A549 (cell line): Measurements from ENCODE around the gene SHANK2. TPM values are rescaled to one million over a fixed set of nuclear protein-coding genes. Genes with fewer than 3 reads are reported as not detected.

Experiments used
- ATAC-seq, 2 experiments: fragments of 200-7000 bp in 1 of 2; fragments of >200 bp in 1 of 2; cut with Nextera tagmentation in 1 of 2; cut with Tn5 transposase in 1 of 2; 3 replicates each; pipeline versions ENCODE4 v1.8.0 to v1.9.1; 2018 to 2020; ENCODE audit warnings: mild to moderate bottlenecking in 1 of 2, moderate library complexity in 1 of 2
- CTCF ChIA-PET: fragments of 300-600 bp; sonication (Branson Sonifier 250); formaldehyde crosslinking; extraction: SDS; loops from one replicate; lab custom pipeline; 2021; ENCODE audit warnings: antibody characterized with exemption, inconsistent platforms; lab: Yijun Ruan, JAX
- POLR2A ChIA-PET: fragments of 350-600 bp; formaldehyde crosslinking; extraction: SDS; loops from one replicate; lab custom pipeline; 2021; ENCODE audit warnings: antibody characterized with exemption, inconsistent platforms; lab: Yijun Ruan, JAX
- DNase-seq, 2 experiments: peaks; one replicate each; pipeline versions ENCODE4 v3.0.0 to v3.0.0-alpha.2; 2011 to 2016; ENCODE audit warnings: low read depth in 1 of 2, low spot score in 1 of 2
- FAIRE-seq: peaks from 2 replicates; lab custom pipeline; 2011; peaks lifted over from hg19 to GRCh38; lab: Jason Lieb, UNC
- H3K27ac ChIP-seq, 2 experiments: fragments of >200 bp; sonication (Bioruptor Twin); formaldehyde crosslinking; 3 replicates each; pipeline ENCODE4 v1.5.1; 2016 to 2017
- H3K4me1 ChIP-seq: fragments of >200 bp; sonication (Bioruptor Twin); formaldehyde crosslinking; 3 replicates; pipeline ENCODE4 v1.6.1; 2016
- H3K4me2 ChIP-seq: fragments of >200 bp; sonication (Bioruptor Twin); formaldehyde crosslinking; 3 replicates; pipeline ENCODE4 v1.6.1; 2016
- H3K4me3 ChIP-seq: fragments of >200 bp; sonication (Bioruptor Twin); formaldehyde crosslinking; 3 replicates; pipeline ENCODE4 v1.5.1; 2016
- H3K9me3 ChIP-seq: fragments of >200 bp; sonication (Bioruptor Twin); formaldehyde crosslinking; 3 replicates; pipeline ENCODE4 v1.6.1; 2016
- ATOH8 ChIP-seq: fragments of 250-450 bp; sonication (Bioruptor Pico); IDR thresholded peaks from 2 replicates; pipeline ENCODE4 v1.5.0; 2020; ENCODE audit warnings: low read depth, mild to moderate bottlenecking, moderate library complexity
- CBX8 ChIP-seq: fragments of 200-600 bp; sonication (generic); IDR thresholded peaks from 2 replicates; pipeline ENCODE4 v1.6.1; 2016
- CEBPB ChIP-seq, 2 experiments: fragments of >200 bp in 1 of 2; sonication (Bioruptor Twin) in 1 of 2; formaldehyde crosslinking in 1 of 2; IDR thresholded peaks; 2 replicates each; pipeline ENCODE4 v1.6.1; 2012 to 2016
- E2F6 ChIP-seq: IDR thresholded peaks from 2 replicates; pipeline ENCODE4 v1.6.1; 2012; ENCODE audit warnings: low read depth, borderline replicate concordance
- EP300 ChIP-seq, 2 experiments: fragments of >200 bp; sonication (Bioruptor Twin); formaldehyde crosslinking; IDR thresholded peaks; 2 replicates in 1 of 2; 3 replicates in 1 of 2; pipeline ENCODE4 v1.6.1; 2016 to 2017
- ESRRA ChIP-seq: fragments of 150-350 bp; IDR thresholded peaks from 2 replicates; pipeline ENCODE4 v1.6.1; 2014; ENCODE audit warnings: mild to moderate bottlenecking, low read length, borderline replicate concordance
- FOSL2 ChIP-seq, 2 experiments: fragments of 450-650 bp in 1 of 2; fragments of >200 bp in 1 of 2; sonication (Bioruptor Twin) in 1 of 2; formaldehyde crosslinking; IDR thresholded peaks; 2 replicates each; pipeline versions ENCODE4 v1.5.0 to v1.6.1; 2016 to 2020; ENCODE audit warnings: mild to moderate bottlenecking in 1 of 2, moderate library complexity in 1 of 2
- GATA3 ChIP-seq: IDR thresholded peaks from 2 replicates; pipeline ENCODE4 v1.6.1; 2012; ENCODE audit warnings: borderline replicate concordance
- HES2 ChIP-seq: fragments of >200 bp; sonication (Bioruptor Twin); formaldehyde crosslinking; IDR thresholded peaks from 2 replicates; pipeline ENCODE4 v1.6.1; 2016
- HEYL ChIP-seq: fragments of 250-450 bp; sonication (Bioruptor Pico); IDR thresholded peaks from 2 replicates; pipeline ENCODE4 v1.8.0; 2021; ENCODE audit warnings: mild to moderate bottlenecking, moderate library complexity
- HOXB13 ChIP-seq: fragments of 250-450 bp; sonication (Bioruptor Pico); IDR thresholded peaks from 2 replicates; pipeline ENCODE4 v1.5.0; 2020; ENCODE audit warnings: low read depth, mild to moderate bottlenecking, moderate library complexity
- MAFK ChIP-seq: fragments of 450-650 bp; IDR thresholded peaks from 2 replicates; pipeline ENCODE4 v1.6.1; 2014; ENCODE audit not compliant: partially characterized antibody
- NFE2L2 ChIP-seq: fragments of 150-350 bp; conservative IDR thresholded peaks from 2 replicates; pipeline ENCODE4 v1.6.1; 2014; ENCODE audit warnings: low read length
- NR3C1 ChIP-seq: fragments of >200 bp; sonication (Bioruptor Twin); formaldehyde crosslinking; IDR thresholded peaks from 3 replicates; pipeline ENCODE4 v1.6.1; 2017
- PHF8 ChIP-seq: fragments of 200-600 bp; sonication (generic); IDR thresholded peaks from 2 replicates; pipeline ENCODE4 v1.6.1; 2016; ENCODE audit warnings: low read depth, mild to moderate bottlenecking, antibody characterized with exemption, moderate library complexity, borderline replicate concordance
- RAD21 ChIP-seq, 2 experiments: fragments of >200 bp in 1 of 2; sonication (Bioruptor Twin) in 1 of 2; formaldehyde crosslinking in 1 of 2; IDR thresholded peaks in 1 of 2; conservative IDR thresholded peaks in 1 of 2; 2 replicates in 1 of 2; 3 replicates in 1 of 2; pipeline ENCODE4 v1.6.1; 2012 to 2018; ENCODE audit warnings: inconsistent platforms in 1 of 2
- RARB ChIP-seq: fragments of 250-450 bp; sonication (Bioruptor Pico); IDR thresholded peaks from 2 replicates; pipeline ENCODE4 v1.8.0; 2021; ENCODE audit warnings: mild to moderate bottlenecking, moderate library complexity
- USF2 ChIP-seq: fragments of 450-650 bp; IDR thresholded peaks from 2 replicates; pipeline ENCODE4 v1.6.1; 2014; ENCODE audit warnings: antibody characterized with exemption
- ZC3H11A ChIP-seq: fragments of 450-650 bp; IDR thresholded peaks from 2 replicates; pipeline ENCODE4 v1.6.1; 2014; ENCODE audit warnings: antibody characterized with exemption, mild to moderate bottlenecking
- ZFP36 ChIP-seq: fragments of 450-650 bp; IDR thresholded peaks from 2 replicates; pipeline ENCODE4 v1.6.1; 2014; ENCODE audit warnings: borderline replicate concordance; ENCODE audit not compliant: partially characterized antibody
- WGBS: methylation state at CpG from one replicate; pipeline ENCODE4 v1.1.6; 2017; ENCODE audit errors: missing lambda C conversion rate; 5-methylcytosine and 5-hydroxymethylcytosine counted together
- polyA plus RNA-seq, 4 experiments: library from polyadenylated mRNA; depleted of rRNA in 3 of 4; stranded (reverse); fragments of >200 nt; fragmentation: RNase III in 1 of 4; extraction: RNeasy Plus Mini Kit Qiagen cat#74134 plus additional on column Dnase treatment in 1 of 4; gene quantifications; 2 replicates in 3 of 4; 3 replicates in 1 of 4; pipeline ENCODE4 v1.2.3, GENCODE V29; 2011 to 2017

The SHANK2 gene
- polyA plus RNA-seq, 2 of the 4 experiments (the other 2 are of a cell fraction), result 5.3 to 7.6 TPM

GRCh38 chr11:71300187-71300586, 47.8 kb upstream of the SHANK2 start (continued):
- no peak for TF ChIP-seq GATA3
- no peak for TF ChIP-seq ZC3H11A
- TF ChIP-seq HOXB13, result no peak
- TF ChIP-seq E2F6, result no peak
- TF ChIP-seq, all 56 proteins: peak for 0

- no peak overlapping the region for H3K4me3 ChIP-seq
- ATAC-seq (peak; percentile 23 to 25), DNase-seq (peak in 1 of 2 experiments; percentile 17)
- H3K4me2 ChIP-seq, result peak overlapping the region; percentile 87
- CTCF ChIA-PET, result interaction anchor here (1.0 to 1.4 kb wide), 6 partner anchors 11 to 54 kb away, joined by 3 to 7 read pairs (median 4); partner anchors contain the start of gene SHANK2
- H3K9me3 ChIP-seq, result no peaks in the 10 kb centered on the region
- H3K27ac ChIP-seq, result peak overlapping the region; percentile 91 to 95
- H3K4me1 ChIP-seq, result peaks cover 36% of the 10 kb centered on the region
- WGBS, result 68% methylated on average over 14 of the region's 14 CpGs
- TF ChIP-seq RAD21 (conservative IDR thresholded peaks at IDR 0.05 in 1 of 2, IDR thresholded peaks at IDR 0.05 in 1 of 2) (no peak), PHF8 (no peak), NFE2L2 (no peak), ESRRA (no peak), E2F6 (0 out of 2 replicates have a peak, but pooled peaks have one; percentile 9), FOSL2 (IDR thresholded peaks at IDR 0.05) (no peak), FOSL2 (CRISPR knock-in tag; IDR thresholded peaks at IDR 0.05) (no peak)
- TF ChIP-seq, all 56 proteins: peak for 1
- POLR2A ChIA-PET, result interaction anchor here (0.9 to 1.8 kb wide), 3 partner anchors 12 to 46 kb away, joined by 3 to 29 read pairs (median 6); partner anchors contain the start of gene SHANK2
- FAIRE-seq, result no peak
Observed at GRCh38 chr11:71298761-71299181, 46.4 kb upstream of the SHANK2 start.

GRCh38 chr11:71298016-71298550, 45.7 kb upstream of the SHANK2 start:
- TF ChIP-seq ATOH8 (CRISPR knock-in tag) (no peak), EP300 (IDR thresholded peaks at IDR 0.05) (no peak), HES2 (no peak), ESRRA (no peak), FOSL2 (IDR thresholded peaks at IDR 0.05) (no peak), FOSL2 (CRISPR knock-in tag; IDR thresholded peaks at IDR 0.05) (no peak), USF2 (no peak), RARB (CRISPR knock-in tag) (no peak), NR3C1 (no peak), MAFK (no peak), ZFP36 (no peak), CEBPB (IDR thresholded peaks at IDR 0.05) (no peak), CBX8 (no peak), HEYL (CRISPR knock-in tag) (no peak)
- H3K27ac ChIP-seq, result peak overlapping the region; percentile 91 to 95
- DNase-seq (no peak), FAIRE-seq (no peak), ATAC-seq (no peak)
- 91% methylated on average over 8 of the region's 8 CpGs for WGBS
- H3K4me2 ChIP-seq, result peak overlapping the region; percentile 87; the same call in 2 of the 3 replicates
- no peaks in the 10 kb centered on the region for H3K9me3 ChIP-seq
- no peak overlapping the region for H3K4me3 ChIP-seq
- CTCF ChIA-PET, result interaction anchor here (1.3 to 1.4 kb wide), 2 partner anchors 13 to 45 kb away, joined by 3 to 7 read pairs; partner anchors contain the start of gene SHANK2
- POLR2A ChIA-PET, result interaction anchor here (1.8 kb wide), 1 partner anchor 46 kb away, joined by 29 read pairs; the partner anchor contains the start of gene SHANK2
- H3K4me1 ChIP-seq, result peaks cover 36% of the 10 kb centered on the region
